HepG2 (cell line): ENCODE results near the gene SRPRA. TPM values are rescaled to one million over a fixed set of nuclear protein-coding genes. Genes with fewer than 3 reads are reported as not detected.

Experiments used
- KDM4B ChIP-seq: sonication (generic); formaldehyde crosslinking; IDR thresholded peaks from 2 replicates; pipeline ENCODE4 v1.4.0; 2020; ENCODE audit warnings: missing genetic modification reagents
- LCORL ChIP-seq, 2 experiments: fragments of 450-650 bp in 1 of 2; sonication (generic) in 1 of 2; formaldehyde crosslinking in 1 of 2; IDR thresholded peaks; 2 replicates each; pipeline versions ENCODE4 v1.5.0 to v1.6.1; 2017 to 2020; ENCODE audit warnings: antibody characterized with exemption in 1 of 2, missing genetic modification reagents in 1 of 2
- LRRFIP1 ChIP-seq: sonication (generic); formaldehyde crosslinking; conservative IDR thresholded peaks from 2 replicates; pipeline ENCODE4 v1.4.0; 2020; ENCODE audit warnings: missing genetic modification reagents
- MEIS2 ChIP-seq: sonication (generic); formaldehyde crosslinking; IDR thresholded peaks from 2 replicates; pipeline ENCODE4 v1.9.0; 2021; ENCODE audit warnings: mild to moderate bottlenecking, missing genetic modification reagents
- MLX ChIP-seq: IDR thresholded peaks from 2 replicates; pipeline ENCODE4 v1.6.1; 2016
- NR2F6 ChIP-seq, 2 experiments: IDR thresholded peaks; 2 replicates each; pipeline ENCODE4 v1.6.1; 2016; ENCODE audit warnings: antibody characterized with exemption in 1 of 2, mild to moderate bottlenecking in 1 of 2
- ONECUT2 ChIP-seq: sonication (generic); formaldehyde crosslinking; IDR thresholded peaks from 2 replicates; pipeline ENCODE4 v1.4.0; 2020; ENCODE audit warnings: missing genetic modification reagents
- PCBP1 ChIP-seq: fragments of 200-400 bp; formaldehyde crosslinking; IDR thresholded peaks from 2 replicates; pipeline ENCODE4 v1.6.1; 2017; ENCODE audit warnings: mild to moderate bottlenecking, low read depth, low read length, borderline replicate concordance
- SCMH1 ChIP-seq: sonication (generic); formaldehyde crosslinking; IDR thresholded peaks from 2 replicates; pipeline ENCODE4 v1.9.0; 2021; ENCODE audit warnings: missing genetic modification reagents, mild to moderate bottlenecking, borderline replicate concordance
- SMC3 ChIP-seq: IDR thresholded peaks from 2 replicates; pipeline ENCODE4 v1.6.1; 2011; ENCODE audit warnings: low read length, improper control_type of control experiment
- STAT6 ChIP-seq: sonication (generic); formaldehyde crosslinking; IDR thresholded peaks from 2 replicates; pipeline ENCODE4 v1.4.0; 2020; ENCODE audit warnings: missing genetic modification reagents, mild to moderate bottlenecking, borderline replicate concordance
- ZBTB21 ChIP-seq: sonication (generic); formaldehyde crosslinking; IDR thresholded peaks from 2 replicates; pipeline ENCODE4 v1.4.0; 2020; ENCODE audit warnings: missing genetic modification reagents
- ZNF180 ChIP-seq: sonication (generic); formaldehyde crosslinking; IDR thresholded peaks from 2 replicates; pipeline ENCODE4 v1.4.0; 2020; ENCODE audit warnings: low read depth, missing genetic modification reagents, borderline replicate concordance
- ZNF282 ChIP-seq: fragments of 450-650 bp; IDR thresholded peaks from 2 replicates; pipeline ENCODE4 v1.6.1; 2018; ENCODE audit not compliant: partially characterized antibody
- ZNF639 ChIP-seq: conservative IDR thresholded peaks from 2 replicates; pipeline ENCODE4 v1.6.1; 2018; ENCODE audit warnings: missing genetic modification reagents
- ZNF670 ChIP-seq: sonication (generic); formaldehyde crosslinking; IDR thresholded peaks from 2 replicates; pipeline ENCODE4 v1.8.0; 2022; ENCODE audit warnings: mild to moderate bottlenecking, missing genetic modification reagents, borderline replicate concordance
- polyA plus RNA-seq, 8 experiments: library from polyadenylated mRNA; depleted of rRNA in 3 of 8; stranded (reverse) in 7 of 8; unstranded in 1 of 8; fragments of >200 nt; fragmentation: Illumina TruSeq in 4 of 8; extraction: Trizol in 4 of 8; gene quantifications; 2 replicates each; pipeline versions ENCODE4 v1.2.1 to v1.2.3, GENCODE V29; 2011 to 2016; ENCODE audit warnings: low read depth in 4 of 8, missing spikeins in 1 of 8, mixed read lengths in 1 of 8; ENCODE audit not compliant: insufficient read depth in 1 of 8
- total RNA-seq, 5 experiments: library from RNA; depleted of rRNA; stranded (reverse); fragments of >200 nt; fragmentation: Illumina TruSeq; extraction: Trizol; gene quantifications; 2 replicates each; pipeline ENCODE4 v1.2.3, GENCODE V29; 2016; ENCODE audit warnings: low read depth in 1 of 5
- TF ChIP-seq, protein P1 (sequence below): sonication (generic); formaldehyde crosslinking; IDR thresholded peaks from 2 replicates; pipeline ENCODE4 v1.8.0; 2023; ENCODE audit warnings: mild to moderate bottlenecking, missing genetic modification reagents
- TF ChIP-seq, protein P2 (sequence below): sonication (generic); IDR thresholded peaks from 2 replicates; pipeline ENCODE4 v1.6.1; 2016; ENCODE audit warnings: low read depth, borderline replicate concordance

Gene SRPRA
- total and polyA plus RNA-seq, 2 of the 13 experiments (the other 11 are each of a cell fraction or from before 2014, with no cell fraction given): 27.7 to 64.6 TPM

DNA sequence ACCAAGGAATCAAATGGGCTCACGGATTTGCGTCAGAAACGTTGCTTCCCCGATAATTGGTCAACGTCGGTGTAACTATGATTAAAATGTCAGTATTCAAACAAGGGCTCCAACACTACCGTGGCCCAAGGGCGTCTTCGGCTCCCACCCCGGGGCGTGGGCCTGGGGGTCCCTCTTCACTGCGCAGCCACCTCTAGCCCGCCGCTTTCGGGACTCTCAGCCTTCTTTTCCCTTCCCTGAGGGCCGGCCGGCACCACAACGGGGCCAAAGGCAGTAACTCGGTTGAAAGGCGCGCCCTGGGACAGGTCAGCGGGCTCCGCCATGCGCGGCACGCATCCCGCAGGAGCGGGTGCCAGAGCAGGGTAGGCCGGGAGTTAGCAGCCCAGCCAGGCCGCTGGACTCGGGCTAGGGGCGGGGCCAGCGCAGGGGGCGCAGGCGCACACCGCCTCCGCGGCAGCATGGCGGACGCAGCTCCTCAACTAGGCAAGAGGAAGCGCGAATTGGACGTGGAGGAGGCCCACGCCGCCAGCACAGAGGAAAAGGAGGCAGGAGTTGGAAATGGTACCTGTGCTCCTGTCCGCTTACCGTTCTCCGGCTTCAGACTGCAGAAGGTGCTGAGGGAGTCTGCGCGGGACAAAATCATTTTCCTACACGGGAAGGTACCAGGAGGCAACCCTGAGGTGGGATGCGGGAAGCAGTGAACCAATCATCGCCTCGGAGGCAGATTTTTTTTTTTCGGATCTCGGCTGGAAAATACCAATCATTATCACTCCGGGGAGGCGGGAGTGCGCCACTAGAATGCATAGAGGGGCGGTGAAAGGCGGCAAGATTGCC is 35.1 kb upstream of the SRPRA start, which contains the start of gene DCPS (continued):
- TF ChIP-seq LRRFIP1 (CRISPR knock-in tag): peak; percentile 65; the same call in 1 of the 2 replicates
- TF ChIP-seq KDM4B: no peak
- no peak; the same call in 1 of the 2 replicates for TF ChIP-seq STAT6 (CRISPR knock-in tag)
- no peak; the same call in 1 of the 2 replicates for TF ChIP-seq ONECUT2 (CRISPR knock-in tag)
- no peak for TF ChIP-seq SMC3
- peak; percentile 69 for TF ChIP-seq MEIS2
- TF ChIP-seq MLX (CRISPR knock-in tag): 0 out of 2 replicates have a peak, but pooled peaks have one; percentile 57
- TF ChIP-seq ZNF282: no peak
- TF ChIP-seq SCMH1: no peak
- TF ChIP-seq, protein P1, sequence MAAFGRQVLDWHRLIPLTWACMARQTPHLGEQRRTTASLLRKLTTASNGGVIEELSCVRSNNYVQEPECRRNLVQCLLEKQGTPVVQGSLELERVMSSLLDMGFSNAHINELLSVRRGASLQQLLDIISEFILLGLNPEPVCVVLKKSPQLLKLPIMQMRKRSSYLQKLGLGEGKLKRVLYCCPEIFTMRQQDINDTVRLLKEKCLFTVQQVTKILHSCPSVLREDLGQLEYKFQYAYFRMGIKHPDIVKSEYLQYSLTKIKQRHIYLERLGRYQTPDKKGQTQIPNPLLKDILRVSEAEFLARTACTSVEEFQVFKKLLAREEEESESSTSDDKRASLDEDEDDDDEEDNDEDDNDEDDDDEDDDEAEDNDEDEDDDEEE: peak; percentile 59
- no peak for TF ChIP-seq NR2F6 (IDR thresholded peaks at IDR 0.05)
- peak; percentile 52; the same call in 1 of the 2 replicates for TF ChIP-seq NR2F6 (CRISPR knock-in tag; IDR thresholded peaks at IDR 0.05)
- TF ChIP-seq ZNF180 (CRISPR knock-in tag): no peak
- TF ChIP-seq ZNF670 (CRISPR knock-in tag): peak; percentile 78; the same call in 1 of the 2 replicates
- TF ChIP-seq, protein P2, sequence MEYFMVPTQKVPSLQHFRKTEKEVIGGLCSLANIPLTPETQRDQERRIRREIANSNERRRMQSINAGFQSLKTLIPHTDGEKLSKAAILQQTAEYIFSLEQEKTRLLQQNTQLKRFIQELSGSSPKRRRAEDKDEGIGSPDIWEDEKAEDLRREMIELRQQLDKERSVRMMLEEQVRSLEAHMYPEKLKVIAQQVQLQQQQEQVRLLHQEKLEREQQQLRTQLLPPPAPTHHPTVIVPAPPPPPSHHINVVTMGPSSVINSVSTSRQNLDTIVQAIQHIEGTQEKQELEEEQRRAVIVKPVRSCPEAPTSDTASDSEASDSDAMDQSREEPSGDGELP: peak; percentile 34; the same call in 1 of the 2 replicates
- TF ChIP-seq ZBTB21: no peak
- peak; percentile 70; the same call in 1 of the 2 replicates for TF ChIP-seq ZNF639 (CRISPR knock-in tag)
- TF ChIP-seq LCORL (IDR thresholded peaks at IDR 0.05): no peak
- TF ChIP-seq LCORL (CRISPR knock-in tag; IDR thresholded peaks at IDR 0.05): peak; percentile 71
- no peak for TF ChIP-seq PCBP1
